Measurements from ENCODE around the gene DCAF6.

DNA sequence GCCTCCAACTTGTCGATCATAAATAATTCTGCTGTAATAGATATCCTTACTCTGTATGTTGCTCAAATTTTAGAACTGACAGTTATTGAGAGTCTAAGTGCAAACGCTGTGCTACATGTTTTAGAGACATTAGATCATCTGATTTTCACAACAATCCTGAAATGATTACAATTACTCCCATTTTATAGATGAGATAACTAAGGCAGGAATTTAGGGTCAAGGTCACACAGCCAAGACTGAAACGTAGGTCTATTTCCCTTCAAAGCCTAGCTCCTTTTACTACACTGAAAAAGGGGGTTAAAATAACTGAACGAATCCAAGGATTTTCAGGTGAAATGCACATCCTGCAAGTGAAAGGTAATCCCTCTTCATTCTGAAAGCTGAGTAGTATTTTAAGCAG, 2.7 kb upstream of the DCAF6 start:
- no peak for TF ChIP-seq ZNF274 (IDR thresholded peaks at IDR 0.05; ENCODE audit: low read depth, low read length)
- TF ChIP-seq SUZ12 (IDR thresholded peaks at IDR 0.05; ENCODE audit: extremely low read depth, insufficient read depth, insufficient read length) = no peak
- no peak for TF ChIP-seq YY1 (IDR thresholded peaks at IDR 0.05; ENCODE audit: insufficient read depth, insufficient read length)
